Measurements from ENCODE around the gene LRGUK. TPM values are rescaled to one million over a fixed set of nuclear protein-coding genes. Genes with fewer than 3 reads are reported as not detected.
A peak's percentile ranks its signal among the peaks of the same experiment; 100 is the strongest.
"Not testable (repeated sequence)": the region's sequence is repeated elsewhere in the genome, so short reads cannot be mapped to it uniquely, and the experiment has no call there.

LRGUK gene, protein sequence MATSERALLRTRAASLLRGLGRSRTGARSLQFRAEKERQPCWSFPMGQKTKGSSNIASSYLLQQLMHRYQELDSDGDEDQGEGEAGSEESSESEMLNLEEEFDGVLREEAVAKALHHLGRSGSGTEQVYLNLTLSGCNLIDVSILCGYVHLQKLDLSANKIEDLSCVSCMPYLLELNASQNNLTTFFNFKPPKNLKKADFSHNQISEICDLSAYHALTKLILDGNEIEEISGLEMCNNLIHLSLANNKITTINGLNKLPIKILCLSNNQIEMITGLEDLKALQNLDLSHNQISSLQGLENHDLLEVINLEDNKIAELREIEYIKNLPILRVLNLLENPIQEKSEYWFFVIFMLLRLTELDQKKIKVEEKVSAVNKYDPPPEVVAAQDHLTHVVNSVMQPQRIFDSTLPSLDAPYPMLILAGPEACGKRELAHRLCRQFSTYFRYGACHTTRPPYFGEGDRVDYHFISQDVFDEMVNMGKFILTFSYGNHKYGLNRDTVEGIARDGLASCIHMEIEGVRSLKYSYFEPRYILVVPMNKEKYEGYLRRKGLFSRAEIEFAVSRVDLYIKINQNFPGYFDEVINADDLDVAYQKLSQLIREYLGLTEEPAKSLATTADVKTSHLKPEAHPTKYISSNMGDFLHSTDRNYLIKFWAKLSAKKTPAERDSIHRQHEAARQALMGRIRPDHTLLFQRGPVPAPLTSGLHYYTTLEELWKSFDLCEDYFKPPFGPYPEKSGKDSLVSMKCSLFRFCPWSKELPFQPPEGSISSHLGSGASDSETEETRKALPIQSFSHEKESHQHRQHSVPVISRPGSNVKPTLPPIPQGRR
- polyA plus RNA-seq (2011; rRNA removed) (0.05 TPM in 1 of 2 replicates, not detected in the other), polyA minus RNA-seq (2011; rRNA and poly(A)+ RNA removed) (0.09 TPM in 1 of 2 replicates, not detected in the other)

DNA sequence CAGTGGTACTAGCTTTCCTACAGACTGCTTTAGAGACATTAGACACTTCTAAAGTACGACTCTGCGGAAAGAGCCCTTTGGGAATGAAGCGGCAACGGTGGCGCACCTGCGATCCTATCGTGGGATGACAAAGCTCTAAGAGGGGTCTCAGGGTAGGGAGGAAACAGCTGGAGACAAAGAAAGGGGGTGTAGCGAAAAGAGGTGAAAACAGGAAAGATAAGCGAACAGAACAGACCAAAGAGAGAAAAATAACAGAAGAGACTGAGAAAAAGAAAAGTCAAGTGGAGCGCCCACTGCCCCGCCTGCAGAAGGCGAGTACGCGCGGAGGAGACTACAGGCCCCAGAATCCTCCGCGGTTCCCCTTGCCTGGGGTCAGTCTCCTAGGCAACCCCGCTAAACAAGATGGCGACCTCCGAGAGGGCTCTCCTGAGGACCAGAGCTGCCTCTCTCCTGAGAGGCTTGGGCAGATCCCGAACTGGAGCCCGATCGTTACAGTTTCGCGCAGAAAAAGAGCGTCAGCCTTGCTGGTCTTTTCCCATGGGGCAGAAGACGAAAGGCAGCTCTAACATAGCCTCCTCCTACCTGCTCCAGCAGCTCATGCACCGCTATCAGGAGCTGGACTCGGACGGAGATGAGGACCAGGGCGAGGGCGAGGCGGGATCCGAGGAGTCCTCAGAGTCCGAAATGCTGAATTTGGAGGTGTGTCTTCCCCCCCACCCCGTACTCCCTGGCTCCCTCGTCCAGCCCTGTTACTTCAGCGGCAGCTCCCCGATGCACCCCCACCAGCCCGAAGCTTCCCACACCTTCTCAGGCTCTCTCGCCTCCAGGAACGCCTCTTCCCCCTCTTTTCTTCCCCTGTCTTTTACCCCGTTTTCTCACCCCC, at the start of gene LRGUK:
LRGUK (plus strand) TSS at position 375 of the 883 bp plus-strand sequence; CDS start at position 403, 28 bp downstream.
- Histone ChIP-seq H3K4me3 (ENCODE audit: low read depth, low read length) (peak within 1 kb of the TSS; percentile 54), H3K27me3 (ENCODE audit: control insufficient read depth, insufficient read depth, low read length) (peaks cover 2% of the 10 kb centered on the region; the same call in 1 of the 2 replicates), H3K36me3 (ENCODE audit: control insufficient read depth, insufficient read depth, low read length) (no peaks in the 10 kb centered on the region)
- peak; percentile 10 for DNase-seq (ENCODE audit: low read depth)
- POLR2A ChIA-PET, result no interaction called here
- CTCF ChIA-PET, result interaction anchor here (2.0 kb wide), 1 partner anchor 14 kb away, joined by 14 read pairs; no protein-coding TSS in a partner anchor
- TF ChIP-seq, protein P1, sequence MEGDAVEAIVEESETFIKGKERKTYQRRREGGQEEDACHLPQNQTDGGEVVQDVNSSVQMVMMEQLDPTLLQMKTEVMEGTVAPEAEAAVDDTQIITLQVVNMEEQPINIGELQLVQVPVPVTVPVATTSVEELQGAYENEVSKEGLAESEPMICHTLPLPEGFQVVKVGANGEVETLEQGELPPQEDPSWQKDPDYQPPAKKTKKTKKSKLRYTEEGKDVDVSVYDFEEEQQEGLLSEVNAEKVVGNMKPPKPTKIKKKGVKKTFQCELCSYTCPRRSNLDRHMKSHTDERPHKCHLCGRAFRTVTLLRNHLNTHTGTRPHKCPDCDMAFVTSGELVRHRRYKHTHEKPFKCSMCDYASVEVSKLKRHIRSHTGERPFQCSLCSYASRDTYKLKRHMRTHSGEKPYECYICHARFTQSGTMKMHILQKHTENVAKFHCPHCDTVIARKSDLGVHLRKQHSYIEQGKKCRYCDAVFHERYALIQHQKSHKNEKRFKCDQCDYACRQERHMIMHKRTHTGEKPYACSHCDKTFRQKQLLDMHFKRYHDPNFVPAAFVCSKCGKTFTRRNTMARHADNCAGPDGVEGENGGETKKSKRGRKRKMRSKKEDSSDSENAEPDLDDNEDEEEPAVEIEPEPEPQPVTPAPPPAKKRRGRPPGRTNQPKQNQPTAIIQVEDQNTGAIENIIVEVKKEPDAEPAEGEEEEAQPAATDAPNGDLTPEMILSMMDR (IDR thresholded peaks at IDR 0.05; ENCODE audit: insufficient read depth, low read depth, low read length), result no peak

- CTCF ChIA-PET, result interaction anchor here (1.3 kb wide), 1 partner anchor 63 kb away, joined by 4 read pairs; no protein-coding TSS in a partner anchor
- H3K4me3 ChIP-seq (ENCODE audit: low read depth, low read length); POLR2A ChIA-PET; DNase-seq (ENCODE audit: low read depth); H3K36me3 ChIP-seq (ENCODE audit: control insufficient read depth, insufficient read depth, low read length); H3K27me3 ChIP-seq (ENCODE audit: control insufficient read depth, insufficient read depth, low read length): not testable (repeated sequence)
Observed at GRCh38 chr7:134077560-134077959, 49.6 kb upstream of the LRGUK start.

DNA sequence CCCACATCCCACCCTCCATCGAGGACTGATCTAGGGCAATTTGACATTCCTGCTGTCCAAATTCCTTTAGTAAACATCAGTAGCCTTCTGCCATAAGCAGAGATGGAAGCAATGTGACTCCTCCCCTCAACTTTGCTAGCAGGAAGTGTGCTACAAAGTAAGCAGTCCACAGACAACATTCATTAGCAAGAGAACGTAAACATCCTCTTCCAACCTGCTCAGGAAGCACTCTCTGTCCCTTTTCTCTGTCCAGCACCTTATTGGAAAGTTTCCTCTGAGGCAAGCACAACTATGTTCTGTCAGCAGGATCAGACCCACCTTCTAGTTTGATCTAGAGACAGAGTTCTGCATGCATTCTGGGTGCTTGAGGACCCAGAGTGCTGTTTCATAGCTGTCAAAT, 48.1 kb upstream of the LRGUK start:
- ChIA-PET POLR2A (no interaction called here), CTCF (no interaction called here)
- DNase-seq (ENCODE audit: low read depth), result no peak
- Histone ChIP-seq H3K27me3 (ENCODE audit: control insufficient read depth, insufficient read depth, low read length) (no peaks in the 10 kb centered on the region), H3K36me3 (ENCODE audit: control insufficient read depth, insufficient read depth, low read length) (no peaks in the 10 kb centered on the region), H3K4me3 (ENCODE audit: low read depth, low read length) (no peak overlapping the region)
- TF ChIP-seq, protein P1 (IDR thresholded peaks at IDR 0.05; ENCODE audit: insufficient read depth, low read depth, low read length), result no peak

DNA sequence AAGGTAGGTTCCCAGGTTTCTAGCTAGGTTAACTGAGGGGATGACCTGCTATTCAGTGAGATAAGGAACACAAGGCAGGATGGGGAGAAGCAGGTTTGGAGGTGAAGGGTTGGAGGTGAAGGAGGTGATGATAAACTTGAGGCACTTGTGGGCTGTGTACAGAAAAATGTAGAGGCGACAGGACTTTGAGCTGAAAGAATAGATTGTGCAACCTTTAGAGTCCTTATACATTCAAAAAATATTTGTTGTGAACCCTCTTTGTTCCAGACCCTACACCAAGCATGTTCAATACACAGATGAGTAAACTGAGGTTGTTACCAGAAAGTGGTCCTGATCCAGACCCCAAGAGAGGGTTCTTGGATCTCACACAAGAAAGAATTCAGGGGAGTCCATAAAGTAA, 45.4 kb upstream of the LRGUK start:
- TF ChIP-seq, protein P1 (IDR thresholded peaks at IDR 0.05; ENCODE audit: insufficient read depth, low read depth, low read length), result no peak
- Histone ChIP-seq H3K27me3 (ENCODE audit: control insufficient read depth, insufficient read depth, low read length) (no peaks in the 10 kb centered on the region), H3K36me3 (ENCODE audit: control insufficient read depth, insufficient read depth, low read length) (no peaks in the 10 kb centered on the region), H3K4me3 (ENCODE audit: low read depth, low read length) (no peak overlapping the region)
- POLR2A ChIA-PET, result no interaction called here
- CTCF ChIA-PET, result interaction anchor here (0.6 to 1.5 kb wide), 2 partner anchors 59 to 1487 kb away, joined by 3 to 4 read pairs; no protein-coding TSS in a partner anchor
- DNase-seq (ENCODE audit: low read depth), result no peak

DNA sequence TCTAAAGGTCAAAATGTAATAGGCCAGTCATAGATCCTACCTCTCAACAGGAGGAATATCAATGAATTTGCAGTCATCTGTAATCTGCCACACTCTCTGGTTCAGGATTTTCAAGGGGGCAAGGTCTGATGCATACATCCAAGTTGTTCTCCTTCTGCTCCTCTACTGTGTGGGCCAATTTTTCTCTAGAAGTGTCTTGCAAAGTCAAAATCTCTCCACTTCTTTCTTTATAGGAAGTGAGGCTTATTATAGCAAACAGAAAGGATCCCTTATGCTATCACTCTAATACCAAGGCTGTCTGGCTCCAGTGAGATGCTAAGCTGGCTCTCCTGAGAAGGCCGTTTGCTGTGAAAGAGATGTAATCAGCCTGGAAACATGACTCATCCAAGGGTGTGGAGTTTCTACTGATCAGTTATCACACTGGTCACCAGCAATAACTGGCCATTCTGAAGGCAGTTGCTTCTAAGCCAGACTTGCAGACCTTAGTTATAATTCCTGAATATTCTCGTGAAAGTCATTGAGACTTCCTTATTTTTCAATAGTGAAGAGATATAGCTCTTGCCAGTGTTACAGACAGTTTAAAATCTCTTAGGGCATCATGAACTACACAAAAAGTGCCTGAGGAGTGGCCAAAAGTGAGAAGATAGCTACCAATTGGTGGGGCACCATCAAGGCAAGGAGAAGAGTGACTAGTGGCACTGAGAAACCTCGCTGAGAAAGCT, 43.2 kb upstream of the LRGUK start:
- POLR2A ChIA-PET, result no interaction called here

More for the DNA sequence above, 43.2 kb upstream of the LRGUK start:
- Histone ChIP-seq H3K4me3 (ENCODE audit: low read depth, low read length) (no peak overlapping the region), H3K27me3 (ENCODE audit: control insufficient read depth, insufficient read depth, low read length) (no peaks in the 10 kb centered on the region), H3K36me3 (ENCODE audit: control insufficient read depth, insufficient read depth, low read length) (no peaks in the 10 kb centered on the region)
- TF ChIP-seq, protein P1 (IDR thresholded peaks at IDR 0.05; ENCODE audit: insufficient read depth, low read depth, low read length), result no peak
- peak; percentile 1 for DNase-seq (ENCODE audit: low read depth)
- CTCF ChIA-PET, result no interaction called here
